Upper lobe of left lung (tissue), 6 donors: ENCODE data around the gene TUFM. TPM values are rescaled to one million over a fixed set of nuclear protein-coding genes. Genes with fewer than 3 reads are reported as not detected.

Experiments used
- ATAC-seq, 2 donors: fragments of 200-7000 bp; cut with Tn5 transposase; one replicate each; pipeline ENCODE4 v1.9.1; 2022; ENCODE audit warnings: mild to moderate bottlenecking in 2 of 2, moderate library complexity in 2 of 2; ENCODE audit not compliant: low FRiP score in 2 of 2
- DNase-seq, 2 donors: peaks; one replicate each; pipeline ENCODE4 v3.0.0-alpha.2; 2019 to 2020
- H3K27ac ChIP-seq, 4 donors: fragments of 200-600 bp; sonication (generic); one replicate each; pipeline ENCODE4 v1.5.1; 2016 to 2019
- H3K27me3 ChIP-seq, 4 donors: fragments of 200-600 bp; sonication (generic); one replicate each; pipeline ENCODE4 v1.5.1; 2017 to 2019
- H3K36me3 ChIP-seq, 4 donors: fragments of 200-600 bp; sonication (generic); one replicate each; pipeline ENCODE4 v1.5.1; 2016 to 2019
- H3K4me1 ChIP-seq, 4 donors: fragments of 200-600 bp; sonication (generic); one replicate each; pipeline ENCODE4 v1.5.1; 2018 to 2019
- H3K4me3 ChIP-seq, 4 donors: fragments of 200-600 bp; sonication (generic); one replicate each; pipeline ENCODE4 v1.5.1; 2017 to 2019; ENCODE audit warnings: mild to moderate bottlenecking in 2 of 4, moderate library complexity in 1 of 4
- H3K9me3 ChIP-seq, 4 donors: fragments of 200-600 bp; sonication (generic); one replicate each; pipeline ENCODE4 v1.5.1; 2018 to 2019
- CTCF ChIP-seq, 6 experiments: fragments of 450-650 bp in 4 of 6; fragments of 200-600 bp in 2 of 6; sonication (generic) in 2 of 6; IDR thresholded peaks; one replicate each; pipeline ENCODE4 v1.5.1; 2016 to 2019; ENCODE audit warnings: antibody characterized with exemption in 6 of 6
- EP300 ChIP-seq, 4 donors: sonication (generic); formaldehyde crosslinking; IDR thresholded peaks; one replicate each; pipeline ENCODE4 v1.5.1; 2017; ENCODE audit warnings: antibody characterized with exemption in 4 of 4, control low read depth in 2 of 4
- POLR2A ChIP-seq, 4 donors: fragments of 450-650 bp; IDR thresholded peaks; one replicate each; pipeline ENCODE4 v1.5.1; 2016 to 2017; ENCODE audit warnings: antibody characterized with exemption in 4 of 4, mild to moderate bottlenecking in 2 of 4
- POLR2AphosphoS5 ChIP-seq, 2 donors: sonication (generic); formaldehyde crosslinking; IDR thresholded peaks; one replicate each; pipeline ENCODE4 v1.5.1; 2017; ENCODE audit warnings: antibody characterized with exemption in 2 of 2
- WGBS, 2 donors: methylation state at CpG; one replicate each; pipeline ENCODE4 v1.1.5; 2017 to 2018; 5-methylcytosine and 5-hydroxymethylcytosine counted together
- total RNA-seq, 6 donors: library from RNA; depleted of rRNA in 4 of 6; stranded (reverse); fragments of >200 nt in 4 of 6; gene quantifications; one replicate each; pipeline versions ENCODE4 v1.1.0 to v1.2.1, GENCODE V29; 2016 to 2021
- donor health status: DM: no; HTN: no; CAD: no; lungs with moderate emphysema.
- donor health status: DM: no; HTN: yes; CAD: no; lungs with severe emphysema.

The TUFM gene
- total RNA-seq, 6 donors from 2014 or later, result 87.7 to 143 (median 118) TPM

- Histone ChIP-seq H3K4me1 (peaks cover 11 to 18% (median 15%) of the 10 kb centered on the region in 4 donors), H3K9me3 (no peaks in the 10 kb centered on the region), H3K27me3 (peaks cover 0 to 16% (median 3%) of the 10 kb centered on the region in 4 donors), H3K27ac (no peak overlapping the region), H3K36me3 (no peaks in the 10 kb centered on the region), H3K4me3 (no peak overlapping the region)
- ATAC-seq, result no peak
- no peak for DNase-seq
- WGBS, 2 donors, result 77 to 81% methylated on average over 4 of the region's 4 CpGs
- TF ChIP-seq EP300 (IDR thresholded peaks at IDR 0.05), result no peak
- no peak for TF ChIP-seq POLR2A (IDR thresholded peaks at IDR 0.05)
- TF ChIP-seq POLR2AphosphoS5 (IDR thresholded peaks at IDR 0.05), result no peak
- no peak for TF ChIP-seq CTCF (IDR thresholded peaks at IDR 0.05)
Measured at GRCh38 chr16:28880955-28881354, 34.8 kb upstream of the TUFM start.

GRCh38 chr16:28880589-28880915, 34.4 kb upstream of the TUFM start:
- WGBS, 2 donors, result 16 to 33% methylated on average over 7 to 11 of the region's 11 CpGs
- Histone ChIP-seq H3K27ac (no peak overlapping the region), H3K36me3 (no peaks in the 10 kb centered on the region), H3K4me1 (peaks cover 11 to 18% (median 15%) of the 10 kb centered on the region in 4 donors), H3K27me3 (peaks cover 0 to 16% (median 3%) of the 10 kb centered on the region in 4 donors), H3K4me3 (peak overlapping the region in 2 of 4 donors; percentile 61 to 93), H3K9me3 (no peaks in the 10 kb centered on the region)
- DNase-seq (no peak), ATAC-seq (no peak)
- TF ChIP-seq POLR2AphosphoS5 (IDR thresholded peaks at IDR 0.05), result no peak
- TF ChIP-seq POLR2A (IDR thresholded peaks at IDR 0.05), result no peak
- no peak for TF ChIP-seq EP300 (IDR thresholded peaks at IDR 0.05)
- TF ChIP-seq CTCF (IDR thresholded peaks at IDR 0.05), result no peak

- ATAC-seq (peak; percentile 83 to 96), DNase-seq (peak; percentile 81 to 97)
- Histone ChIP-seq H3K27ac (no peak overlapping the region), H3K36me3 (no peaks in the 10 kb centered on the region), H3K4me1 (peaks cover 11 to 18% (median 15%) of the 10 kb centered on the region in 4 donors), H3K9me3 (no peaks in the 10 kb centered on the region), H3K27me3 (peaks cover 0 to 16% (median 3%) of the 10 kb centered on the region in 4 donors), H3K4me3 (peak overlapping the region; percentile 61 to 93 (median 79))
- TF ChIP-seq POLR2AphosphoS5 (IDR thresholded peaks at IDR 0.05) (peak in 1 of 2 donors; percentile 7), POLR2A (IDR thresholded peaks at IDR 0.05) (peak in 1 of 4 donors; percentile 15), EP300 (IDR thresholded peaks at IDR 0.05) (no peak), CTCF (IDR thresholded peaks at IDR 0.05) (peak in 5 of 6 experiments; percentile 18 to 63 (median 48))
- WGBS, 2 donors, result 0 to 5% methylated on average over 2 to 54 of the region's 66 CpGs
Measured at GRCh38 chr16:28879841-28880588, 33.9 kb upstream of the TUFM start.

GRCh38 chr16:28879261-28879840, 33.2 kb upstream of the TUFM start:
- WGBS, 2 donors, result 1 to 16% methylated on average over 4 to 26 of the region's 27 CpGs
- Histone ChIP-seq H3K9me3 (no peaks in the 10 kb centered on the region), H3K36me3 (peaks cover 0 to 4% (median 2%) of the 10 kb centered on the region in 4 donors), H3K4me1 (peaks cover 11 to 18% (median 15%) of the 10 kb centered on the region in 4 donors), H3K27me3 (peaks cover 0 to 16% (median 3%) of the 10 kb centered on the region in 4 donors), H3K27ac (no peak overlapping the region), H3K4me3 (peak overlapping the region; percentile 61 to 93 (median 79))
- DNase-seq (no peak), ATAC-seq (peak in 1 of 2 donors; percentile 72)
- TF ChIP-seq POLR2A (IDR thresholded peaks at IDR 0.05) (no peak), POLR2AphosphoS5 (IDR thresholded peaks at IDR 0.05) (no peak)

- TF ChIP-seq CTCF (IDR thresholded peaks at IDR 0.05) (no peak), EP300 (IDR thresholded peaks at IDR 0.05) (no peak), POLR2A (IDR thresholded peaks at IDR 0.05) (no peak), POLR2AphosphoS5 (IDR thresholded peaks at IDR 0.05) (no peak)
- WGBS, 2 donors, result 74 to 78% methylated on average over 22 to 25 of the region's 25 CpGs
- no peak for DNase-seq
Measured at GRCh38 chr16:28878083-28878926, 32.2 kb upstream of the TUFM start, which contains the start of gene ATP2A1. TSS of gene ATP2A1 (plus strand) at chr16:28878488. CDS start at chr16:28878672, 184 bp downstream.

More at GRCh38 chr16:28878083-28878926, 32.2 kb upstream of the TUFM start, which contains the start of gene ATP2A1:
- Histone ChIP-seq H3K36me3 (peaks cover 0 to 13% (median 6%) of the 10 kb centered on the region in 4 donors), H3K4me3 (peak within 1 kb of the TSS; percentile 61 to 93 (median 79)), H3K9me3 (no peaks in the 10 kb centered on the region), H3K27me3 (peaks cover 0 to 16% (median 3%) of the 10 kb centered on the region in 4 donors), H3K4me1 (peaks cover 11 to 18% (median 15%) of the 10 kb centered on the region in 4 donors), H3K27ac (no peak within 1 kb of the TSS)
- no peak for ATAC-seq
